H1 (cell line): ENCODE measurements around the gene TMEM115. TPM values are rescaled to one million over a fixed set of nuclear protein-coding genes. Genes with fewer than 3 reads are reported as not detected.

Experiments used
- CTCF ChIA-PET: fragments of 300-600 bp; sonication (Branson Sonifier 250); formaldehyde crosslinking; loops from one replicate; lab custom pipeline; 2021; ENCODE audit not compliant: partially characterized antibody; lab: Charles Lee
- POLR2A ChIA-PET: fragments of 300-600 bp; sonication (Branson Sonifier 250); formaldehyde crosslinking; loops from one replicate; lab custom pipeline; 2021; ENCODE audit warnings: inconsistent platforms; ENCODE audit not compliant: partially characterized antibody; lab: Charles Lee
- DNase-seq, 2 experiments: peaks; one replicate each; pipeline versions ENCODE4 v3.0.0 to v3.0.0-alpha.2; 2010 to 2022; ENCODE audit warnings: low spot score in 2 of 2, low read depth in 1 of 2, mixed read lengths in 1 of 2
- FAIRE-seq: peaks from 2 replicates; lab custom pipeline; 2011; peaks lifted over from hg19 to GRCh38; lab: Jason Lieb, UNC
- H2AFZ ChIP-seq: 2 replicates; pipeline ENCODE4 v1.8.1; 2012; ENCODE audit warnings: low read length, inconsistent platforms
- H2AK5ac ChIP-seq: 2 replicates; pipeline ENCODE4 v1.6.1; 2013; ENCODE audit warnings: low read depth, low read length
- H2BK120ac ChIP-seq: replicated peaks from 2 replicates; pipeline ENCODE3; 2013; ENCODE audit warnings: low read depth, low read length, inconsistent platforms
- H2BK12ac ChIP-seq: 2 replicates; pipeline ENCODE4 v1.6.1; 2013; ENCODE audit warnings: low read depth, low read length
- H2BK15ac ChIP-seq: 2 replicates; pipeline ENCODE4 v1.6.1; 2013; ENCODE audit warnings: low read length
- H2BK20ac ChIP-seq: 2 replicates; pipeline ENCODE4 v1.6.1; 2013; ENCODE audit warnings: low read length
- H2BK5ac ChIP-seq: 2 replicates; pipeline ENCODE4 v1.6.1; 2013; ENCODE audit warnings: low read depth, low read length
- H3K14ac ChIP-seq: 2 replicates; pipeline ENCODE4 v1.6.1; 2013; ENCODE audit warnings: inconsistent platforms; ENCODE audit not compliant: insufficient read length
- H3K18ac ChIP-seq: 2 replicates; pipeline ENCODE4 v1.6.1; 2013; ENCODE audit warnings: low read length; ENCODE audit errors: extremely low read depth
- H3K23ac ChIP-seq: 2 replicates; pipeline ENCODE4 v1.6.1; 2013; ENCODE audit warnings: inconsistent platforms; ENCODE audit not compliant: insufficient read length
- H3K23me2 ChIP-seq: 2 replicates; pipeline ENCODE4 v1.6.1; 2013; ENCODE audit warnings: low read depth, low read length
- H3K27ac ChIP-seq: 2 replicates; pipeline ENCODE4 v1.6.1; 2011; ENCODE audit warnings: low read depth, low read length, inconsistent platforms
- H3K27me3 ChIP-seq, 4 experiments: replicated peaks in 1 of 4; 1 replicate in 1 of 4; 2 replicates in 3 of 4; pipeline versions ENCODE4 v1.6.1 to v1.8.1; 2011 to 2013; ENCODE audit warnings: low read length in 3 of 4, mild to moderate bottlenecking in 3 of 4, inconsistent platforms in 2 of 4, mixed read lengths in 2 of 4, moderate library complexity in 1 of 4; ENCODE audit not compliant: control insufficient read depth in 3 of 4, insufficient read depth in 3 of 4; ENCODE audit errors: extremely low read depth in 1 of 4
- H3K36me3 ChIP-seq, 4 experiments: 2 replicates each; pipeline versions ENCODE4 v1.6.1 to v1.8.1; 2011 to 2013; ENCODE audit warnings: mild to moderate bottlenecking in 4 of 4, low read length in 3 of 4, moderate library complexity in 2 of 4, control low read depth in 1 of 4, inconsistent platforms in 1 of 4; ENCODE audit not compliant: insufficient read depth in 4 of 4, control insufficient read depth in 2 of 4
- H3K4ac ChIP-seq: replicated peaks from 2 replicates; pipeline ENCODE3; 2013; ENCODE audit warnings: low read length, low read depth, mixed read lengths, inconsistent platforms; ENCODE audit not compliant: insufficient read length
- H3K4me1 ChIP-seq, 4 experiments: replicated peaks in 1 of 4; 1 replicate in 1 of 4; 2 replicates in 3 of 4; pipeline versions ENCODE4 v1.6.1 to v1.8.1; 2011 to 2013; ENCODE audit warnings: low read length in 3 of 4, inconsistent platforms in 2 of 4, mixed read lengths in 1 of 4; ENCODE audit not compliant: insufficient read depth in 4 of 4, control insufficient read depth in 3 of 4
- H3K4me2 ChIP-seq, 2 experiments: 2 replicates each; pipeline versions ENCODE4 v1.6.1 to v1.8.1; 2011 to 2013; ENCODE audit warnings: low read depth in 2 of 2, low read length in 2 of 2, control low read depth in 1 of 2, inconsistent platforms in 1 of 2, mild to moderate bottlenecking in 1 of 2; ENCODE audit not compliant: insufficient read depth in 1 of 2
- H3K4me3 ChIP-seq, 4 experiments: fragments of 200-600, 300-600 bp in 1 of 4; sonication (generic), shearing (Covaris generic), sonication (Bioruptor Twin) in 1 of 4; 2 replicates each; pipeline versions ENCODE4 v1.5.1 to v1.8.1; 2011 to 2016; ENCODE audit warnings: low read length in 4 of 4, low read depth in 3 of 4, control low read depth in 2 of 4, inconsistent platforms in 2 of 4, mild to moderate bottlenecking in 2 of 4, mixed read lengths in 1 of 4, moderate library complexity in 1 of 4; ENCODE audit not compliant: insufficient read depth in 2 of 4; ENCODE audit errors: extremely low read depth in 1 of 4
- H3K56ac ChIP-seq: replicated peaks from 2 replicates; pipeline ENCODE3; 2013; ENCODE audit warnings: low read depth, mild to moderate bottlenecking, mixed read lengths, low read length, inconsistent platforms; ENCODE audit not compliant: insufficient read length
- H3K79me1 ChIP-seq: 2 replicates; pipeline ENCODE4 v1.6.1; 2013; ENCODE audit warnings: low read depth, low read length, control low read depth
- H3K79me2 ChIP-seq, 2 experiments: 2 replicates each; pipeline versions ENCODE4 v1.6.1 to v1.8.1; 2012 to 2013; ENCODE audit warnings: low read length in 2 of 2, mild to moderate bottlenecking in 2 of 2, inconsistent platforms in 1 of 2; ENCODE audit not compliant: insufficient read depth in 2 of 2, control insufficient read depth in 1 of 2
- H3K9ac ChIP-seq, 4 experiments: replicated peaks in 1 of 4; 1 replicate in 1 of 4; 2 replicates in 3 of 4; pipeline versions ENCODE4 v1.6.1 to v1.8.1; 2011 to 2013; ENCODE audit warnings: low read depth in 3 of 4, low read length in 3 of 4, control low read depth in 2 of 4, mild to moderate bottlenecking in 2 of 4, moderate library complexity in 2 of 4, inconsistent platforms in 1 of 4; ENCODE audit errors: extremely low read depth in 1 of 4
- H3K9me3 ChIP-seq, 2 experiments: 2 replicates each; pipeline versions ENCODE4 v1.6.1 to v1.8.1; 2012 to 2013; ENCODE audit warnings: mild to moderate bottlenecking in 2 of 2, moderate library complexity in 2 of 2, control low read depth in 1 of 2, inconsistent platforms in 1 of 2, low read depth in 1 of 2, low read length in 1 of 2, mixed read lengths in 1 of 2; ENCODE audit not compliant: insufficient read depth in 2 of 2
- H4K20me1 ChIP-seq, 2 experiments: replicated peaks in 1 of 2; 2 replicates each; pipeline versions ENCODE3 to v1.8.1; 2011 to 2013; ENCODE audit warnings: inconsistent platforms in 2 of 2, low read length in 2 of 2, mild to moderate bottlenecking in 1 of 2; ENCODE audit not compliant: insufficient read depth in 2 of 2, control insufficient read depth in 1 of 2
- H4K5ac ChIP-seq: 2 replicates; pipeline ENCODE4 v1.6.1; 2013; ENCODE audit warnings: low read length, low read depth, mixed read lengths, inconsistent platforms; ENCODE audit not compliant: insufficient read length
- H4K8ac ChIP-seq: 2 replicates; pipeline ENCODE4 v1.8.0; 2013; ENCODE audit warnings: mild to moderate bottlenecking, moderate library complexity, low read length, inconsistent platforms; ENCODE audit not compliant: insufficient read depth; ENCODE audit errors: extremely low read depth
- H4K91ac ChIP-seq: replicated peaks from 2 replicates; pipeline ENCODE3; 2013; ENCODE audit warnings: low read length, mixed read lengths, inconsistent platforms; ENCODE audit not compliant: insufficient read length
- CBX8 ChIP-seq: fragments of 300-800, 300-1000 bp; sonication (generic); IDR thresholded peaks from 2 replicates; pipeline ENCODE4 v1.7.1; 2016; ENCODE audit warnings: low read depth, low read length, borderline replicate concordance
- FOSL1 ChIP-seq: IDR thresholded peaks from 2 replicates; pipeline ENCODE4 v1.6.1; 2011; ENCODE audit warnings: mild to moderate bottlenecking, low read depth, low read length, moderate library complexity; ENCODE audit not compliant: insufficient read depth
- RAD21 ChIP-seq, 2 experiments: IDR thresholded peaks in 1 of 2; conservative IDR thresholded peaks in 1 of 2; 2 replicates each; pipeline ENCODE4 v1.6.1; 2011; ENCODE audit warnings: low read depth in 2 of 2, low read length in 2 of 2, improper control_type of control experiment in 1 of 2, inconsistent platforms in 1 of 2, mild to moderate bottlenecking in 1 of 2, moderate library complexity in 1 of 2
- SIN3A ChIP-seq, 2 experiments: IDR thresholded peaks in 1 of 2; conservative IDR thresholded peaks in 1 of 2; 2 replicates each; pipeline ENCODE4 v1.6.1; 2011 to 2012; ENCODE audit warnings: low read length in 2 of 2, improper control_type of control experiment in 1 of 2, low read depth in 1 of 2, mild to moderate bottlenecking in 1 of 2
- WGBS, 2 experiments: shearing (Covaris generic) in 1 of 2; methylation state at CpG; one replicate each; pipeline versions ENCODE4 v1.1.6 to v1.1.7; 2013 to 2015; ENCODE audit warnings: low lambda C conversion rate in 2 of 2, mixed read lengths in 2 of 2, inconsistent platforms in 1 of 2, low coverage in 1 of 2, missing lambda C conversion rate in 1 of 2; ENCODE audit not compliant: insufficient replicate concordance in 2 of 2, insufficient coverage in 1 of 2, insufficient read length in 1 of 2; ENCODE audit errors: extremely low coverage in 1 of 2, missing lambda C conversion rate in 1 of 2; 5-methylcytosine and 5-hydroxymethylcytosine counted together
- polyA plus RNA-seq, 7 experiments: library from polyadenylated mRNA; depleted of rRNA in 3 of 7; stranded (reverse) in 5 of 7; unstranded in 2 of 7; fragments of >200 nt in 5 of 7; fragments of 200-250 nt in 2 of 7; gene quantifications; 1 replicate in 5 of 7; 2 replicates in 1 of 7; 4 replicates in 1 of 7; pipeline versions ENCODE4 v1.2.1 to v1.2.3, GENCODE V29; 2011 to 2013; ENCODE audit warnings: missing spikeins in 2 of 7, mixed read lengths in 2 of 7
- total RNA-seq: library from RNA; stranded (reverse); fragmentation: NEBNext Ultra II Directional; extraction: Animal tissue kit (Norgen Biotek cat#: 25700); gene quantifications from 2 replicates; pipeline ENCODE4 v1.2.1, GENCODE V29; 2021
- TF ChIP-seq, protein P1 (sequence below): IDR thresholded peaks from 2 replicates; pipeline ENCODE4 v1.6.1; 2012; ENCODE audit warnings: inconsistent platforms

Gene TMEM115
- total and polyA plus RNA-seq, 2 of the 8 experiments (the other 6 are each of a cell fraction or from before 2014, with no cell fraction given) = 25.4 to 32.4 TPM

DNA sequence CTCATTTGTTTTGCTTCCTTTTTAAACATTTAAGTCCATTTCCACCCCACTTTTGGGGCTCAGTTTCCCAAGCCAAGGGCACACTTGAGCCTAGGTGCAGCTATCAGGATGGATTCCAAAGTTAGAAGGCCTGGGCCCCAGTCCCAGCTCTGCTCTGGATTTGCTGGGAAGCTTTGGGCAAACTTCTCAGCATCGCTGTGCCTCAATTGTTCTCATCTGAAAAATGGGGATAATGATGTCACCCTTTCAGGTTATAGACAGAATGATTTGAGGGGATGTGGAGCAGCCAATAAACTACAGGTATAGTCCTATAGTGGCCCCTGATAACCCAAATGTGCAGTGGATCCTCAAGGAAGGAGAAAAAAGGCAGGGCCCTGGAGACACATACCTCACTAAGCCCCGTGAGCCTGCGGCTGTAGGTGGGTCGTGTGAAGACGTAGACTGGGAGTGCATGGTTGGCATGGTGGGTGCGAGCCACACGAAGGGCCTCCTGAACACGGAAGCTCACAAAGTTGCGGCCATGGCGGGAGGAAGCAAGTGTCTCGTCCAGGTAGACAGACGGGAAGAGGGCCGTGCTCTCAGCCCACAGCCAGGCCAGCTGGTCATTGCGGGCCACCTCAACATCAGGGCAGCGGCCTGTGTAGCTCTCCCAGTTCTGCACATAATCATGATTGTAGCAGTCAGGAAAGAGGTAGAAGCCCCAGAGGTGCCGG, 40.0 kb downstream of the TMEM115 start:
- Histone ChIP-seq H3K9ac (no peak overlapping the region), H3K27ac (0 out of 2 replicates have a peak overlapping the region, but pooled peaks have one; percentile 32), H2AFZ (no peak overlapping the region), H4K91ac (no peak overlapping the region), H2BK120ac (no peak overlapping the region), H2BK12ac (no peak overlapping the region), H3K36me3 (peaks cover 16 to 34% (median 28%) of the 10 kb centered on the region in 4 experiments), H3K4me2 (peak overlapping the region in 1 of 2 experiments; percentile 97; a peak in 2 of 4 replicates), H2BK20ac (no peak overlapping the region), H4K20me1 (peaks cover 19 to 35% of the 10 kb centered on the region in 2 experiments), H3K4me3 (no peak overlapping the region), H3K4ac (no peak overlapping the region), H3K23me2 (peaks cover 17% of the 10 kb centered on the region), H3K23ac (no peak overlapping the region), H2AK5ac (no peak overlapping the region), H4K5ac (no peak overlapping the region), H3K4me1 (peaks cover 0 to 33% (median 19%) of the 10 kb centered on the region in 4 experiments; a peak in 6 of 7 replicates), H2BK15ac (0 out of 2 replicates have a peak overlapping the region, but pooled peaks have one; percentile 55), H2BK5ac (no peak overlapping the region), H3K9me3 (no peaks in the 10 kb centered on the region), H3K27me3 (no peaks in the 10 kb centered on the region), H3K14ac (no peak overlapping the region), H3K79me2 (peaks cover 0 to 25% of the 10 kb centered on the region in 2 experiments; a peak in 3 of 4 replicates), H3K79me1 (peaks cover 20% of the 10 kb centered on the region), H3K18ac (no peak overlapping the region), H3K56ac (no peak overlapping the region), H4K8ac (no peak overlapping the region; the same call in 1 of the 2 replicates)
- POLR2A ChIA-PET = interaction anchor here (0.8 to 12.6 kb wide), 7 partner anchors 10 to 68 kb away, joined by 3 to 149 read pairs (median 5); partner anchors contain the start of genes HYAL1, HYAL3, NAA80 and TUSC2
- WGBS, 2 experiments = 96% methylated on average over 16 of the region's 16 CpGs; no CpG with 5 or more reads in 1 of the 2 experiments
- CTCF ChIA-PET = interaction anchor here (0.6 to 3.9 kb wide), 9 partner anchors 9 to 198 kb away, joined by 3 to 17 read pairs (median 4); partner anchors contain the start of genes HYAL1 and TUSC2
- no peak for FAIRE-seq
- no peak for DNase-seq
- TF ChIP-seq SIN3A (conservative IDR thresholded peaks at IDR 0.05 in 1 of 2, IDR thresholded peaks at IDR 0.05 in 1 of 2; ENCODE audit: low read depth in 1 of 2, low read length in 2 of 2) (no peak), RAD21 (IDR thresholded peaks at IDR 0.05 in 1 of 2, conservative IDR thresholded peaks at IDR 0.05 in 1 of 2; ENCODE audit: low read depth in 2 of 2, low read length in 2 of 2) (no peak), FOSL1 (no peak), CBX8 (no peak)
- TF ChIP-seq, protein P1, sequence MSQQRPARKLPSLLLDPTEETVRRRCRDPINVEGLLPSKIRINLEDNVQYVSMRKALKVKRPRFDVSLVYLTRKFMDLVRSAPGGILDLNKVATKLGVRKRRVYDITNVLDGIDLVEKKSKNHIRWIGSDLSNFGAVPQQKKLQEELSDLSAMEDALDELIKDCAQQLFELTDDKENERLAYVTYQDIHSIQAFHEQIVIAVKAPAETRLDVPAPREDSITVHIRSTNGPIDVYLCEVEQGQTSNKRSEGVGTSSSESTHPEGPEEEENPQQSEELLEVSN = no peak
